HCT116 (cell line): ENCODE results near the gene NFAT5. TPM values are rescaled to one million over a fixed set of nuclear protein-coding genes. Genes with fewer than 3 reads are reported as not detected.

Experiments used
- ATAC-seq: fragments of 200-7000 bp; cut with Tn5 transposase; 2 replicates; pipeline ENCODE4 v1.9.1; 2020; ENCODE audit warnings: mild to moderate bottlenecking, moderate library complexity
- BruUV-seq: library from RNA; stranded (reverse); fragments of 400-500 nt; replicated peaks from 2 replicates; lab custom pipeline; 2021; lab: Mats Ljungman, UMichigan
- CTCF ChIA-PET: fragments of 300-600 bp; sonication (Branson Sonifier 250); formaldehyde crosslinking; loops from one replicate; lab custom pipeline; 2021; ENCODE audit warnings: antibody characterized with exemption; lab: Charles Lee
- POLR2A ChIA-PET: fragments of 300-600, 350-600 bp; sonication (Branson Sonifier 250); formaldehyde crosslinking; loops from one replicate; lab custom pipeline; 2021; ENCODE audit warnings: antibody characterized with exemption; lab: Charles Lee
- RAD21 ChIA-PET, 2 experiments: fragments of 300-600 bp; sonication (Branson Sonifier 250); formaldehyde crosslinking; loops; one replicate each; lab custom pipeline; 2023; ENCODE audit warnings: low total read pairs in 2 of 2; ENCODE audit not compliant: uncharacterized antibody in 2 of 2, unreplicated experiment in 2 of 2, low non-redundant PET in 1 of 2; lab: Charles Lee
- DNase-seq: peaks from one replicate; pipeline ENCODE4 v3.0.0-alpha.2; 2010; ENCODE audit warnings: low read depth, low spot score
- H2AFZ ChIP-seq: fragments of 200-600 bp; shearing (Covaris generic), sonication (generic); 2 replicates; pipeline ENCODE4 v1.6.1; 2017; ENCODE audit warnings: low read depth, mixed run types, mixed read lengths, antibody characterized with exemption, low read length; ENCODE audit not compliant: poor library complexity, severe bottlenecking
- H3K27ac ChIP-seq: 2 replicates; pipeline ENCODE4 v1.5.1; 2012; ENCODE audit warnings: low read depth, low read length
- H3K27me3 ChIP-seq: fragments of 200-600 bp; sonication (generic); 2 replicates; pipeline ENCODE4 v1.6.1; 2016; ENCODE audit warnings: mixed run types, low read length, mixed read lengths; ENCODE audit not compliant: insufficient read depth
- H3K36me3 ChIP-seq, 2 experiments: fragments of 200-500 bp in 1 of 2; fragments of 200-600 bp in 1 of 2; sonication (Bioruptor generic) in 1 of 2; sonication (generic) in 1 of 2; 2 replicates each; pipeline versions ENCODE4 v1.5.1 to v1.6.1; 2014 to 2016; ENCODE audit warnings: low read length in 2 of 2, inconsistent platforms in 1 of 2, mixed read lengths in 1 of 2, mixed run types in 1 of 2; ENCODE audit not compliant: insufficient read depth in 2 of 2, control insufficient read depth in 1 of 2
- H3K4me1 ChIP-seq, 2 experiments: fragments of 200-600 bp in 1 of 2; sonication (generic) in 1 of 2; 2 replicates each; pipeline versions ENCODE4 v1.5.1 to v1.6.1; 2012 to 2017; ENCODE audit warnings: low read length in 2 of 2, inconsistent platforms in 1 of 2, mild to moderate bottlenecking in 1 of 2, mixed read lengths in 1 of 2, mixed run types in 1 of 2, moderate library complexity in 1 of 2; ENCODE audit not compliant: insufficient read depth in 2 of 2, control insufficient read depth in 1 of 2
- H3K4me2 ChIP-seq: fragments of 200-600 bp; sonication (generic); 2 replicates; pipeline ENCODE4 v1.6.1; 2017; ENCODE audit warnings: mixed run types, low read length, mixed read lengths
- H3K4me3 ChIP-seq, 2 experiments: fragments of 200-600 bp in 1 of 2; sonication (generic) in 1 of 2; replicated peaks in 1 of 2; 2 replicates each; pipeline ENCODE4 v1.5.1; 2011 to 2016; ENCODE audit warnings: low read length in 2 of 2, control low read depth in 1 of 2, low read depth in 1 of 2, mild to moderate bottlenecking in 1 of 2, mixed read lengths in 1 of 2, mixed run types in 1 of 2
- H3K79me2 ChIP-seq: fragments of 200-600 bp; sonication (generic); 2 replicates; pipeline ENCODE4 v1.6.1; 2017; ENCODE audit warnings: mild to moderate bottlenecking, mixed run types, low read length, moderate library complexity, mixed read lengths; ENCODE audit not compliant: insufficient read depth
- H3K9ac ChIP-seq: fragments of 200-600 bp; sonication (generic); 2 replicates; pipeline ENCODE4 v1.6.1; 2016; ENCODE audit warnings: low read length, mixed read lengths
- H3K9me2 ChIP-seq: fragments of 200-600 bp; sonication (generic), shearing (Covaris generic); 2 replicates; pipeline ENCODE4 v1.6.1; 2017; ENCODE audit warnings: mixed run types, mild to moderate bottlenecking, moderate library complexity; ENCODE audit not compliant: insufficient read depth
- H3K9me3 ChIP-seq, 2 experiments: fragments of 200-500 bp in 1 of 2; fragments of 200-600 bp in 1 of 2; sonication (Bioruptor generic) in 1 of 2; sonication (generic) in 1 of 2; 2 replicates each; pipeline ENCODE4 v1.6.1; 2014 to 2017; ENCODE audit warnings: low read length in 2 of 2, mixed read lengths in 2 of 2, inconsistent platforms in 1 of 2, low read depth in 1 of 2, mild to moderate bottlenecking in 1 of 2, mixed run types in 1 of 2, moderate library complexity in 1 of 2; ENCODE audit not compliant: control insufficient read depth in 1 of 2, insufficient read depth in 1 of 2
- H4K20me1 ChIP-seq: fragments of 200-600 bp; sonication (generic), shearing (Covaris generic); 2 replicates; pipeline ENCODE4 v1.6.1; 2017; ENCODE audit warnings: mixed run types, mild to moderate bottlenecking, moderate library complexity; ENCODE audit not compliant: insufficient read depth
- ATF3 ChIP-seq: IDR thresholded peaks from 2 replicates; pipeline ENCODE4 v1.6.1; 2012
- CBX3 ChIP-seq: IDR thresholded peaks from 2 replicates; pipeline ENCODE4 v1.6.1; 2012; ENCODE audit warnings: low read depth
- ELF1 ChIP-seq: IDR thresholded peaks from 2 replicates; pipeline ENCODE4 v1.6.1; 2012; ENCODE audit warnings: low read depth, borderline replicate concordance
- EZH2phosphoT487 ChIP-seq: fragments of 200-600 bp; IDR thresholded peaks from 2 replicates; pipeline ENCODE4 v1.6.1; 2018; ENCODE audit warnings: antibody characterized with exemption, borderline replicate concordance
- MAX ChIP-seq: IDR thresholded peaks from 2 replicates; pipeline ENCODE4 v1.6.1; 2012
- POLR2AphosphoS5 ChIP-seq: IDR thresholded peaks from 2 replicates; pipeline ENCODE4 v1.6.1; 2011; ENCODE audit warnings: mild to moderate bottlenecking, low read depth, low read length, moderate library complexity
- REST ChIP-seq: IDR thresholded peaks from 2 replicates; pipeline ENCODE4 v1.6.1; 2012; ENCODE audit warnings: low read depth
- SP1 ChIP-seq: IDR thresholded peaks from 2 replicates; pipeline ENCODE4 v1.6.1; 2012; ENCODE audit warnings: low read depth
- YY1 ChIP-seq: IDR thresholded peaks from 2 replicates; pipeline ENCODE4 v1.6.1; 2011; ENCODE audit warnings: low read length, low read depth, moderate library complexity, mild to moderate bottlenecking; ENCODE audit not compliant: insufficient replicate concordance; ENCODE audit errors: extremely low read depth
- intact Hi-C: fragments of 100-400 bp; cut with micrococcal nuclease; formaldehyde crosslinking; loops from 2 replicates; pipeline ENCODE4 v1.10.0; 2022
- total RNA-seq: library from RNA; stranded (reverse); gene quantifications from one replicate; pipeline ENCODE4 v1.2.1, GENCODE V29; 2021; ENCODE audit not compliant: unreplicated experiment

NFAT5 gene
- total RNA-seq, 1 experiment from 2014 or later: 67.4 TPM

- peaks cover 8 to 74% of the 10 kb centered on the region in 2 experiments for H3K4me1 ChIP-seq
- H3K9me3 ChIP-seq: no peaks in the 10 kb centered on the region
- H3K4me2 ChIP-seq: no peak overlapping the region
- ATAC-seq (no peak), DNase-seq (no peak)
- peaks cover 0 to 8% of the 10 kb centered on the region in 2 experiments; a peak in 1 of 4 replicates for H3K36me3 ChIP-seq
- no peaks in the 10 kb centered on the region for H3K27me3 ChIP-seq
- no peak overlapping the region for H2AFZ ChIP-seq
- ChIA-PET POLR2A (no interaction called here), RAD21 (no interaction called here), CTCF (no interaction called here)
- TF ChIP-seq SP1 (no peak), CBX3 (no peak), ELF1 (no peak), EZH2phosphoT487 (no peak), ATF3 (no peak), MAX (no peak), POLR2AphosphoS5 (no peak), YY1 (no peak), REST (no peak)
- H3K9me2 ChIP-seq: no peaks in the 10 kb centered on the region
- peaks cover 100% of the 10 kb centered on the region for H3K79me2 ChIP-seq
- peaks cover 11% of the 10 kb centered on the region for H4K20me1 ChIP-seq
- H3K4me3 ChIP-seq: no peak overlapping the region
- intact Hi-C loops: no loop called here
- H3K9ac ChIP-seq: no peak overlapping the region; the same call in 1 of the 2 replicates
- H3K27ac ChIP-seq: no peak overlapping the region; the same call in 1 of the 2 replicates
- no TSS peak for BruUV-seq
These were observed 31.0 kb downstream of the NFAT5 start for GRCh38 chr16:69596801-69597200.
